PFSK-1 (cell line): ENCODE measurements around the gene LRBA.

Experiments used
- SIN3A ChIP-seq: IDR thresholded peaks from 2 replicates; pipeline ENCODE4 v1.6.1; 2012; ENCODE audit warnings: mild to moderate bottlenecking, low read length, moderate library complexity, borderline replicate concordance; ENCODE audit not compliant: insufficient read depth
- TF ChIP-seq, protein P1 (sequence below), 2 experiments: IDR thresholded peaks; 2 replicates each; pipeline versions ENCODE4 v1.6.1 to v1.8.0; 2011 to 2012; ENCODE audit warnings: low read depth in 2 of 2, low read length in 2 of 2, control low read depth in 1 of 2, inconsistent platforms in 1 of 2, mild to moderate bottlenecking in 1 of 2, moderate library complexity in 1 of 2; ENCODE audit not compliant: insufficient read depth in 1 of 2

DNA sequence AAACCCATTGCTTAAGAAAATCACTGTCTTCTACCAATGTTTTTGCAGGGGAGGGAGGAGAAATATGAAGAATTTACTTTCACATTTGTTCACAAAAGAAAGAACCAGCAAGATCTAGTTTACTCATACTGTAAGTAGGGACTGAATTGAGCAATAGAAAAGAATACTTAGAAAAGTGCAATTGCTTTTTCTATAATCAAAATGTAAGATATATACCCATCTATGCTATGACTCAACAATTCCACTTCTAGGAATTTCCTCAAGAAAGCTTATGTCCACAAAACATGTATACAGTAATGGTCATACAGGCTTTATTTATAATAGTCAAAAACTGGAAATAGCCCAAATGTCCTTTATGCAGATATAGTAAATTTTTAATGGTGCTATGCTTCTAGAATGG, 196.4 kb downstream of the LRBA start:
- no peak for TF ChIP-seq SIN3A
- TF ChIP-seq, protein P1, sequence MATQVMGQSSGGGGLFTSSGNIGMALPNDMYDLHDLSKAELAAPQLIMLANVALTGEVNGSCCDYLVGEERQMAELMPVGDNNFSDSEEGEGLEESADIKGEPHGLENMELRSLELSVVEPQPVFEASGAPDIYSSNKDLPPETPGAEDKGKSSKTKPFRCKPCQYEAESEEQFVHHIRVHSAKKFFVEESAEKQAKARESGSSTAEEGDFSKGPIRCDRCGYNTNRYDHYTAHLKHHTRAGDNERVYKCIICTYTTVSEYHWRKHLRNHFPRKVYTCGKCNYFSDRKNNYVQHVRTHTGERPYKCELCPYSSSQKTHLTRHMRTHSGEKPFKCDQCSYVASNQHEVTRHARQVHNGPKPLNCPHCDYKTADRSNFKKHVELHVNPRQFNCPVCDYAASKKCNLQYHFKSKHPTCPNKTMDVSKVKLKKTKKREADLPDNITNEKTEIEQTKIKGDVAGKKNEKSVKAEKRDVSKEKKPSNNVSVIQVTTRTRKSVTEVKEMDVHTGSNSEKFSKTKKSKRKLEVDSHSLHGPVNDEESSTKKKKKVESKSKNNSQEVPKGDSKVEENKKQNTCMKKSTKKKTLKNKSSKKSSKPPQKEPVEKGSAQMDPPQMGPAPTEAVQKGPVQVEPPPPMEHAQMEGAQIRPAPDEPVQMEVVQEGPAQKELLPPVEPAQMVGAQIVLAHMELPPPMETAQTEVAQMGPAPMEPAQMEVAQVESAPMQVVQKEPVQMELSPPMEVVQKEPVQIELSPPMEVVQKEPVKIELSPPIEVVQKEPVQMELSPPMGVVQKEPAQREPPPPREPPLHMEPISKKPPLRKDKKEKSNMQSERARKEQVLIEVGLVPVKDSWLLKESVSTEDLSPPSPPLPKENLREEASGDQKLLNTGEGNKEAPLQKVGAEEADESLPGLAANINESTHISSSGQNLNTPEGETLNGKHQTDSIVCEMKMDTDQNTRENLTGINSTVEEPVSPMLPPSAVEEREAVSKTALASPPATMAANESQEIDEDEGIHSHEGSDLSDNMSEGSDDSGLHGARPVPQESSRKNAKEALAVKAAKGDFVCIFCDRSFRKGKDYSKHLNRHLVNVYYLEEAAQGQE (IDR thresholded peaks at IDR 0.05; ENCODE audit: insufficient read depth in 1 of 2, low read depth in 2 of 2, low read length in 2 of 2): no peak
